GM12878 (cell line): ENCODE data around the gene IFRD1.

Experiments used
- CHD4 ChIP-seq: fragments of 200-600 bp; sonication (generic); IDR thresholded peaks from 2 replicates; pipeline ENCODE4 v1.6.1; 2016; ENCODE audit warnings: mild to moderate bottlenecking
- CTCF ChIP-seq, 3 experiments: IDR thresholded peaks in 2 of 3; conservative IDR thresholded peaks in 1 of 3; 2 replicates each; pipeline ENCODE4 v1.5.1; 2011; ENCODE audit warnings: low read depth in 3 of 3, low read length in 3 of 3, mild to moderate bottlenecking in 3 of 3, control low read depth in 2 of 3, moderate library complexity in 2 of 3, inconsistent platforms in 1 of 3, mixed read lengths in 1 of 3; ENCODE audit not compliant: control insufficient read depth in 2 of 3, insufficient read depth in 1 of 3; ENCODE audit errors: extremely low read depth in 1 of 3
- FOS ChIP-seq: IDR thresholded peaks from 3 replicates; pipeline ENCODE4 v1.6.1; 2011; ENCODE audit warnings: borderline replicate concordance; ENCODE audit not compliant: insufficient read length; ENCODE audit errors: extremely low read depth
- MAX ChIP-seq: IDR thresholded peaks from 2 replicates; pipeline ENCODE4 v1.6.1; 2012; ENCODE audit warnings: low read depth, low read length, improper control_type of control experiment
- MXI1 ChIP-seq: fragments of 150-350 bp; IDR thresholded peaks from 2 replicates; pipeline ENCODE4 v1.6.1; 2011; ENCODE audit warnings: low read depth, mild to moderate bottlenecking, inconsistent platforms, low read length, improper control_type of control experiment
- NFXL1 ChIP-seq: fragments of 450-650 bp; IDR thresholded peaks from 2 replicates; pipeline ENCODE4 v1.6.1; 2017; ENCODE audit warnings: antibody characterized with exemption, mild to moderate bottlenecking, borderline replicate concordance
- SMAD1 ChIP-seq: fragments of 450-650 bp; IDR thresholded peaks from 2 replicates; pipeline ENCODE4 v1.6.1; 2018; ENCODE audit warnings: mild to moderate bottlenecking, low read depth; ENCODE audit not compliant: partially characterized antibody
- SRF ChIP-seq, 2 experiments: IDR thresholded peaks; 2 replicates each; pipeline ENCODE4 v1.6.1; 2011; ENCODE audit warnings: low read depth in 2 of 2, low read length in 2 of 2, mild to moderate bottlenecking in 1 of 2, moderate library complexity in 1 of 2
- SUPT20H ChIP-seq: IDR thresholded peaks from 2 replicates; pipeline ENCODE4 v1.6.1; 2011; ENCODE audit warnings: low read depth, mild to moderate bottlenecking, low read length, moderate library complexity, borderline replicate concordance; ENCODE audit not compliant: control insufficient read depth
- TAF1 ChIP-seq: IDR thresholded peaks from 2 replicates; pipeline ENCODE4 v1.6.1; 2011; ENCODE audit warnings: mild to moderate bottlenecking, low read depth, low read length, borderline replicate concordance
- TARDBP ChIP-seq: IDR thresholded peaks from 2 replicates; pipeline ENCODE4 v1.6.1; 2016; ENCODE audit warnings: borderline replicate concordance

GRCh38 chr7:112467867-112468266 is 17.6 kb downstream of the IFRD1 start:
- TF ChIP-seq CTCF (IDR thresholded peaks at IDR 0.05 in 2 of 3, conservative IDR thresholded peaks at IDR 0.05 in 1 of 3; ENCODE audit: control insufficient read depth in 2 of 3, extremely low read depth in 1 of 3, insufficient read depth in 1 of 3, low read depth in 3 of 3, low read length in 3 of 3) (no peak), TARDBP (no peak), TAF1 (no peak), SUPT20H (no peak), SRF (IDR thresholded peaks at IDR 0.05; ENCODE audit: low read depth in 2 of 2, low read length in 2 of 2) (no peak), NFXL1 (no peak), FOS (no peak), MAX (no peak), SMAD1 (no peak), CHD4 (no peak), MXI1 (no peak)
